ENCODE data around the gene SHBG. TPM values are rescaled to one million over a fixed set of nuclear protein-coding genes. Genes with fewer than 3 reads are reported as not detected.

SHBG gene
- total and polyA plus RNA-seq, 10 of the 15 experiments (the other 5 are each of a cell fraction or from before 2014, with no cell fraction given), result not detected

DNA sequence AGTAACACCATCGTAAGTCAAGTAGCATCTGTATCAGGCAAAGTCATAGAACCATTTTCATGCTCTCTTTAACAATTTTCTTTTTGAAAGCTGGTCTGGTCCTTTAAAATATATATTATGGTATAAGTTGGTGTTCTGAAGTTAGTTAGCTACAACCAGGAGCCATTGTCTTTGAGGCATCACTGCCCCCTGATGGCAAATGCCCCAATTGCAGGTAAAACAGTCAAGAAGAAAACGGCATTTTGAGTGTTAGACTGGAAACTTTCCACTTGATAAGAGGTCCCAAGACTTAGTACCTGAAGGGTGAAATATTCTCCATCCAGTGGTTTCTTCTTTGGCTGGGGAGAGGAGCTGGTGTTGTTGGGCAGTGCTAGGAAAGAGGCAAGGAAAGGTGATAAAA lies 43.3 kb downstream of the SHBG start (continued):
- TF ChIP-seq, protein P1, sequence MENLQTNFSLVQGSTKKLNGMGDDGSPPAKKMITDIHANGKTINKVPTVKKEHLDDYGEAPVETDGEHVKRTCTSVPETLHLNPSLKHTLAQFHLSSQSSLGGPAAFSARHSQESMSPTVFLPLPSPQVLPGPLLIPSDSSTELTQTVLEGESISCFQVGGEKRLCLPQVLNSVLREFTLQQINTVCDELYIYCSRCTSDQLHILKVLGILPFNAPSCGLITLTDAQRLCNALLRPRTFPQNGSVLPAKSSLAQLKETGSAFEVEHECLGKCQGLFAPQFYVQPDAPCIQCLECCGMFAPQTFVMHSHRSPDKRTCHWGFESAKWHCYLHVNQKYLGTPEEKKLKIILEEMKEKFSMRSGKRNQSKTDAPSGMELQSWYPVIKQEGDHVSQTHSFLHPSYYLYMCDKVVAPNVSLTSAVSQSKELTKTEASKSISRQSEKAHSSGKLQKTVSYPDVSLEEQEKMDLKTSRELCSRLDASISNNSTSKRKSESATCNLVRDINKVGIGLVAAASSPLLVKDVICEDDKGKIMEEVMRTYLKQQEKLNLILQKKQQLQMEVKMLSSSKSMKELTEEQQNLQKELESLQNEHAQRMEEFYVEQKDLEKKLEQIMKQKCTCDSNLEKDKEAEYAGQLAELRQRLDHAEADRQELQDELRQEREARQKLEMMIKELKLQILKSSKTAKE (IDR thresholded peaks at IDR 0.05; ENCODE audit: low read depth, poor library complexity, severe bottlenecking), result no peak
- TF ChIP-seq RAD51 (IDR thresholded peaks at IDR 0.05) (no peak), BCL11A (IDR thresholded peaks at IDR 0.05; ENCODE audit: low read depth, low read length) (no peak)
- TF ChIP-seq, protein P2, sequence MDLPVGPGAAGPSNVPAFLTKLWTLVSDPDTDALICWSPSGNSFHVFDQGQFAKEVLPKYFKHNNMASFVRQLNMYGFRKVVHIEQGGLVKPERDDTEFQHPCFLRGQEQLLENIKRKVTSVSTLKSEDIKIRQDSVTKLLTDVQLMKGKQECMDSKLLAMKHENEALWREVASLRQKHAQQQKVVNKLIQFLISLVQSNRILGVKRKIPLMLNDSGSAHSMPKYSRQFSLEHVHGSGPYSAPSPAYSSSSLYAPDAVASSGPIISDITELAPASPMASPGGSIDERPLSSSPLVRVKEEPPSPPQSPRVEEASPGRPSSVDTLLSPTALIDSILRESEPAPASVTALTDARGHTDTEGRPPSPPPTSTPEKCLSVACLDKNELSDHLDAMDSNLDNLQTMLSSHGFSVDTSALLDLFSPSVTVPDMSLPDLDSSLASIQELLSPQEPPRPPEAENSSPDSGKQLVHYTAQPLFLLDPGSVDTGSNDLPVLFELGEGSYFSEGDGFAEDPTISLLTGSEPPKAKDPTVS (IDR thresholded peaks at IDR 0.05; ENCODE audit: low read depth, low read length), result no peak

DNA sequence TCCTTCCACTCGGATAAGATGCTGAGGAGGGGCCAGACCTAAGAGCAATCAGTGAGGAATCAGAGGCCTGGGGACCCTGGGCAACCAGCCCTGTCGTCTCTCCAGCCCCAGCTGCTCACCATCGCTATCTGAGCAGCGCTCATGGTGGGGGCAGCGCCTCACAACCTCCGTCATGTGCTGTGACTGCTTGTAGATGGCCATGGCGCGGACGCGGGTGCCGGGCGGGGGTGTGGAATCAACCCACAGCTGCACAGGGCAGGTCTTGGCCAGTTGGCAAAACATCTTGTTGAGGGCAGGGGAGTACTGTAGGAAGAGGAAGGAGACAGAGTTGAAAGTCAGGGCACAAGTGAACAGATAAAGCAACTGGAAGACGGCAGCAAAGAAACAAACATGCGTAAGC lies 45.0 kb downstream of the SHBG start:
- Histone ChIP-seq H3K9ac (ENCODE audit: control insufficient read depth, insufficient read depth, low read length) (no peak overlapping the region), H3K4me1 (ENCODE audit: control insufficient read depth, insufficient read depth, low read length) (no peaks in the 10 kb centered on the region), H4K20me1 (ENCODE audit: control insufficient read depth, insufficient read depth) (no peaks in the 10 kb centered on the region), H3K9me3 (replicated peaks; ENCODE audit: control insufficient read depth, insufficient read depth, low read length) (peaks cover 8% of the 10 kb centered on the region), H3K4me3 (no peak overlapping the region), H3K4me2 (ENCODE audit: control insufficient read depth, insufficient read depth) (no peak overlapping the region), H3K27me3 (replicated peaks in 1 of 2; ENCODE audit: control insufficient read depth in 2 of 2, insufficient read depth in 2 of 2, low read length in 1 of 2) (no peaks in the 10 kb centered on the region), H2AFZ (ENCODE audit: control insufficient read depth, low read depth, low read length) (no peak overlapping the region), H3K36me3 (ENCODE audit: control insufficient read depth in 2 of 2, insufficient read depth in 2 of 2, low read length in 1 of 2) (peaks cover 20 to 26% of the 10 kb centered on the region in 2 experiments), H3K79me2 (ENCODE audit: control insufficient read depth, insufficient read depth, low read length) (0 out of 2 replicates have a peak, but pooled peaks cover 2% of the 10 kb centered on the region), H3K27ac (ENCODE audit: control insufficient read depth, insufficient read depth) (no peak overlapping the region)
- ChIA-PET CTCF (interaction anchor here (0.8 kb wide), 1 partner anchor 42 kb away, joined by 4 read pairs; no protein-coding TSS in a partner anchor), SMC1A (ENCODE audit: uncharacterized antibody, unreplicated experiment) (no interaction called here), POLR2A (no interaction called here), RAD21 (ENCODE audit: unreplicated experiment) (no interaction called here)
- intact Hi-C loops (cut with micrococcal nuclease; ENCODE audit: unreplicated experiment), result loop anchor here (5.0 kb wide), 1 partner anchor 43 kb away; the partner anchor contains the start of gene SHBG
- peak; percentile 53; the same call in 1 of the 2 replicates for TF ChIP-seq POLR2A (IDR thresholded peaks at IDR 0.05; ENCODE audit: low read depth, low read length)
- TF ChIP-seq, protein P3, sequence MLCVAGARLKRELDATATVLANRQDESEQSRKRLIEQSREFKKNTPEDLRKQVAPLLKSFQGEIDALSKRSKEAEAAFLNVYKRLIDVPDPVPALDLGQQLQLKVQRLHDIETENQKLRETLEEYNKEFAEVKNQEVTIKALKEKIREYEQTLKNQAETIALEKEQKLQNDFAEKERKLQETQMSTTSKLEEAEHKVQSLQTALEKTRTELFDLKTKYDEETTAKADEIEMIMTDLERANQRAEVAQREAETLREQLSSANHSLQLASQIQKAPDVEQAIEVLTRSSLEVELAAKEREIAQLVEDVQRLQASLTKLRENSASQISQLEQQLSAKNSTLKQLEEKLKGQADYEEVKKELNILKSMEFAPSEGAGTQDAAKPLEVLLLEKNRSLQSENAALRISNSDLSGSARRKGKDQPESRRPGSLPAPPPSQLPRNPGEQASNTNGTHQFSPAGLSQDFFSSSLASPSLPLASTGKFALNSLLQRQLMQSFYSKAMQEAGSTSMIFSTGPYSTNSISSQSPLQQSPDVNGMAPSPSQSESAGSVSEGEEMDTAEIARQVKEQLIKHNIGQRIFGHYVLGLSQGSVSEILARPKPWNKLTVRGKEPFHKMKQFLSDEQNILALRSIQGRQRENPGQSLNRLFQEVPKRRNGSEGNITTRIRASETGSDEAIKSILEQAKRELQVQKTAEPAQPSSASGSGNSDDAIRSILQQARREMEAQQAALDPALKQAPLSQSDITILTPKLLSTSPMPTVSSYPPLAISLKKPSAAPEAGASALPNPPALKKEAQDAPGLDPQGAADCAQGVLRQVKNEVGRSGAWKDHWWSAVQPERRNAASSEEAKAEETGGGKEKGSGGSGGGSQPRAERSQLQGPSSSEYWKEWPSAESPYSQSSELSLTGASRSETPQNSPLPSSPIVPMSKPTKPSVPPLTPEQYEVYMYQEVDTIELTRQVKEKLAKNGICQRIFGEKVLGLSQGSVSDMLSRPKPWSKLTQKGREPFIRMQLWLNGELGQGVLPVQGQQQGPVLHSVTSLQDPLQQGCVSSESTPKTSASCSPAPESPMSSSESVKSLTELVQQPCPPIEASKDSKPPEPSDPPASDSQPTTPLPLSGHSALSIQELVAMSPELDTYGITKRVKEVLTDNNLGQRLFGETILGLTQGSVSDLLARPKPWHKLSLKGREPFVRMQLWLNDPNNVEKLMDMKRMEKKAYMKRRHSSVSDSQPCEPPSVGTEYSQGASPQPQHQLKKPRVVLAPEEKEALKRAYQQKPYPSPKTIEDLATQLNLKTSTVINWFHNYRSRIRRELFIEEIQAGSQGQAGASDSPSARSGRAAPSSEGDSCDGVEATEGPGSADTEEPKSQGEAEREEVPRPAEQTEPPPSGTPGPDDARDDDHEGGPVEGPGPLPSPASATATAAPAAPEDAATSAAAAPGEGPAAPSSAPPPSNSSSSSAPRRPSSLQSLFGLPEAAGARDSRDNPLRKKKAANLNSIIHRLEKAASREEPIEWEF (IDR thresholded peaks at IDR 0.05; ENCODE audit: insufficient replicate concordance, low read depth, low read length), result no peak
- DNase-seq (ENCODE audit: low read depth, low spot score) (no peak), ATAC-seq (no peak), FAIRE-seq (no peak)
- no TSS peak for BruUV-seq (replicated peaks)
- 93% methylated on average over 14 of the region's 14 CpGs for WGBS (ENCODE audit: insufficient coverage, insufficient replicate concordance, low lambda C conversion rate, missing lambda C conversion rate)
- in situ Hi-C loops (cut with MboI), result no loop called here
